Measurements from ENCODE around the gene NT5E. TPM values are rescaled to one million over a fixed set of nuclear protein-coding genes. Genes with fewer than 3 reads are reported as not detected.

The NT5E gene
- total and polyA plus RNA-seq, 2 donors (not counting 3 experiments of a cell fraction or from before 2014, with no cell fraction given): 59.3 to 115 TPM

GRCh38 chr6:85469276-85470022, 19.6 kb downstream of the NT5E start:
- ChIA-PET CTCF (interaction anchor here (1.2 to 22.7 kb wide), 5 partner anchors 10 to 114 kb away, joined by 3 to 541 read pairs (median 6); partner anchors contain the start of gene NT5E), POLR2A (no interaction called here)
- Histone ChIP-seq H3K9me3 (replicated peaks; ENCODE audit: control insufficient read depth, insufficient read depth, low read length) (no peaks in the 10 kb centered on the region), H3K36me3 (ENCODE audit: control insufficient read depth in 2 of 2, extremely low read depth in 1 of 2, insufficient read depth in 2 of 2, low read length in 2 of 2) (peaks cover 5% of the 10 kb centered on the region in 2 experiments), H2AFZ (ENCODE audit: low read depth, low read length) (no peak overlapping the region), H3K9me1 (replicated peaks; ENCODE audit: control insufficient read depth, extremely low read depth, insufficient read depth, low read length) (no peaks in the 10 kb centered on the region), H3K27ac (ENCODE audit: insufficient read depth, low read depth, low read length) (no peak overlapping the region), H3K4me3 (replicated peaks in 1 of 3; ENCODE audit: insufficient read depth in 1 of 3, low read depth in 1 of 3, low read length in 3 of 3) (no peak overlapping the region), H3K4me1 (ENCODE audit: control insufficient read depth, extremely low read depth, insufficient read depth, low read length) (peaks cover 22% of the 10 kb centered on the region), H4K20me1 (replicated peaks; ENCODE audit: control insufficient read depth, extremely low read depth, insufficient read depth, low read length) (no peaks in the 10 kb centered on the region), H3K79me2 (ENCODE audit: control insufficient read depth, insufficient read depth, low read length) (peaks cover 4% of the 10 kb centered on the region), H3K27me3 (ENCODE audit: control insufficient read depth in 2 of 2, insufficient read depth in 2 of 2, low read length in 2 of 2) (no peaks in the 10 kb centered on the region), H3K9ac (replicated peaks; ENCODE audit: extremely low read depth, insufficient read depth, low read length) (no peak overlapping the region), H3K4me2 (ENCODE audit: insufficient read depth, low read length) (no peak overlapping the region)
- DNase-seq (ENCODE audit: low read depth, low spot score): no peak
- TF ChIP-seq JUN (IDR thresholded peaks at IDR 0.05; ENCODE audit: borderline replicate concordance, insufficient read depth, insufficient read length, low read depth) (no peak), GATA2 (IDR thresholded peaks at IDR 0.05; ENCODE audit: insufficient read depth, insufficient read length, low read depth, low read length) (no peak), MYC (IDR thresholded peaks at IDR 0.05; ENCODE audit: low read depth, low read length) (no peak)
- BruUV-seq (replicated peaks): no TSS peak
- dilution Hi-C loops (cut with MboI; ENCODE audit: extremely low pct_ligation_motif_present, low sequenced_read_pairs): loop anchor here (25.0 kb wide), 1 partner anchor 107 kb away; no protein-coding TSS in a partner anchor
- intact Hi-C loops (cut with micrococcal nuclease): loop anchor here (10.0 kb wide), 1 partner anchor 825 kb away; no protein-coding TSS in a partner anchor
- no peak for FAIRE-seq

- dilution Hi-C loops (cut with MboI; ENCODE audit: extremely low pct_ligation_motif_present, low sequenced_read_pairs): loop anchor here (25.0 kb wide), 1 partner anchor 108 kb away; no protein-coding TSS in a partner anchor
- FAIRE-seq: no peak
Observed at GRCh38 chr6:85470023-85470410, 20.1 kb downstream of the NT5E start.

More at GRCh38 chr6:85470023-85470410, 20.1 kb downstream of the NT5E start:
- Histone ChIP-seq H4K20me1 (replicated peaks; ENCODE audit: control insufficient read depth, extremely low read depth, insufficient read depth, low read length) (no peaks in the 10 kb centered on the region), H3K4me3 (replicated peaks in 1 of 3; ENCODE audit: insufficient read depth in 1 of 3, low read depth in 1 of 3, low read length in 3 of 3) (no peak overlapping the region), H3K4me2 (ENCODE audit: insufficient read depth, low read length) (no peak overlapping the region), H3K9ac (replicated peaks; ENCODE audit: extremely low read depth, insufficient read depth, low read length) (no peak overlapping the region), H2AFZ (ENCODE audit: low read depth, low read length) (no peak overlapping the region), H3K4me1 (ENCODE audit: control insufficient read depth, extremely low read depth, insufficient read depth, low read length) (peaks cover 16% of the 10 kb centered on the region), H3K9me1 (replicated peaks; ENCODE audit: control insufficient read depth, extremely low read depth, insufficient read depth, low read length) (no peaks in the 10 kb centered on the region), H3K27me3 (ENCODE audit: control insufficient read depth in 2 of 2, insufficient read depth in 2 of 2, low read length in 2 of 2) (no peaks in the 10 kb centered on the region), H3K36me3 (ENCODE audit: control insufficient read depth in 2 of 2, extremely low read depth in 1 of 2, insufficient read depth in 2 of 2, low read length in 2 of 2) (peaks cover 5% of the 10 kb centered on the region in 2 experiments), H3K9me3 (replicated peaks; ENCODE audit: control insufficient read depth, insufficient read depth, low read length) (no peaks in the 10 kb centered on the region), H3K27ac (ENCODE audit: insufficient read depth, low read depth, low read length) (no peak overlapping the region), H3K79me2 (ENCODE audit: control insufficient read depth, insufficient read depth, low read length) (peaks cover 4% of the 10 kb centered on the region)
- ChIA-PET POLR2A (no interaction called here), CTCF (interaction anchor here (1.6 to 22.7 kb wide), 4 partner anchors 9 to 115 kb away, joined by 4 to 541 read pairs (median 6); partner anchors contain the start of gene NT5E)
- intact Hi-C loops (cut with micrococcal nuclease): no loop called here
- TF ChIP-seq GATA2 (IDR thresholded peaks at IDR 0.05; ENCODE audit: insufficient read depth, insufficient read length, low read depth, low read length): no peak
- no peak for TF ChIP-seq CTCF (IDR thresholded peaks at IDR 0.05; ENCODE audit: extremely low read depth in 1 of 2, insufficient read depth in 1 of 2, low read depth in 1 of 2, low read length in 2 of 2)
- no peak for TF ChIP-seq MYC (IDR thresholded peaks at IDR 0.05; ENCODE audit: low read depth, low read length)
- TF ChIP-seq FOS (IDR thresholded peaks at IDR 0.05; ENCODE audit: borderline replicate concordance, insufficient read depth, low read length): no peak
- no peak for TF ChIP-seq POLR2A (IDR thresholded peaks at IDR 0.05; ENCODE audit: low read depth, low read length)
- TF ChIP-seq EZH2 (IDR thresholded peaks at IDR 0.05; ENCODE audit: borderline replicate concordance, low read depth, low read length, severe bottlenecking): no peak
- TF ChIP-seq POLR2AphosphoS5 (IDR thresholded peaks at IDR 0.05; ENCODE audit: insufficient read depth, low read depth, low read length): no peak
- TF ChIP-seq JUN (IDR thresholded peaks at IDR 0.05; ENCODE audit: borderline replicate concordance, insufficient read depth, insufficient read length, low read depth): no peak
- no peak for TF ChIP-seq MAX (IDR thresholded peaks at IDR 0.05; ENCODE audit: insufficient read depth, insufficient read length)
- DNase-seq (ENCODE audit: low read depth, low spot score): no peak
- no TSS peak for BruUV-seq (replicated peaks)
